H7 (cell line): ENCODE measurements around the gene DBI. TPM values are rescaled to one million over a fixed set of nuclear protein-coding genes. Genes with fewer than 3 reads are reported as not detected.
"Not testable (repeated sequence)": the region's sequence is repeated elsewhere in the genome, so short reads cannot be mapped to it uniquely, and the experiment has no call there.

Source experiments
- DNase-seq: peaks from one replicate; pipeline ENCODE4 v3.0.0; 2012
- H3K27me3 ChIP-seq: 2 replicates; pipeline ENCODE4 v1.6.0; 2011; ENCODE audit warnings: mild to moderate bottlenecking, low read length; ENCODE audit not compliant: control insufficient read depth, insufficient read depth
- H3K36me3 ChIP-seq: replicated peaks from 2 replicates; pipeline ENCODE4 v1.5.1; 2011; ENCODE audit warnings: low read length; ENCODE audit not compliant: control insufficient read depth, insufficient read depth
- H3K4me3 ChIP-seq: 2 replicates; pipeline ENCODE4 v1.5.1; 2011; ENCODE audit warnings: low read depth, mild to moderate bottlenecking, control low read depth, low read length, moderate library complexity; ENCODE audit not compliant: insufficient read depth
- total RNA-seq: library from RNA; depleted of rRNA; stranded (reverse); fragments of >200 nt; shearing (Covaris generic); gene quantifications from 2 replicates; pipeline ENCODE4 v1.2.3, GENCODE V29; 2014

The DBI gene
- total RNA-seq, 1 experiment from 2014 or later, result 94.0 TPM

DNA sequence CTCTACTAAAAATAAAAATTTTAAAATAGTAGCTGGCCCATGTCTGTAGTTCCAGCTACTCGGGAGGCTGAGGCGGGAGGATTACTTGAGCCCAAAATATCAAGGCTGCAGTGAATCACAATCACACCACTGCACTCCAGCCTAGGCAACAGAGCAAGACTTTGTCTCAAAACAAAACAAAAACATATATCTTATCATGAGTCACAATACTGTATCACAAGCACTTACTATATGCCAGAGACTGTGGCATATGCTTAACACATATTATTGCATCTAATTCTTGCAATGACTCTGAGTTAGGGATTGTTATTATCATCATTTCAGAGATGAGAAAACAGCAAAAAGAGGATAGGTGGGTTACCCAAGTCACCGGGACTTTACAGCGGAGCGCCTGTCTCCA, 35.3 kb downstream of the DBI start:
- Histone ChIP-seq H3K4me3 (no peak overlapping the region), H3K27me3 (no peaks in the 10 kb centered on the region), H3K36me3 (no peaks in the 10 kb centered on the region)
- no peak for DNase-seq

- no peaks in the 10 kb centered on the region for H3K36me3 ChIP-seq
- H3K27me3 ChIP-seq, result no peaks in the 10 kb centered on the region
- no peak for DNase-seq
- H3K4me3 ChIP-seq, result no peak overlapping the region
These were observed 36.1 kb downstream of the DBI start for GRCh38 chr2:119402645-119403560.

DNA sequence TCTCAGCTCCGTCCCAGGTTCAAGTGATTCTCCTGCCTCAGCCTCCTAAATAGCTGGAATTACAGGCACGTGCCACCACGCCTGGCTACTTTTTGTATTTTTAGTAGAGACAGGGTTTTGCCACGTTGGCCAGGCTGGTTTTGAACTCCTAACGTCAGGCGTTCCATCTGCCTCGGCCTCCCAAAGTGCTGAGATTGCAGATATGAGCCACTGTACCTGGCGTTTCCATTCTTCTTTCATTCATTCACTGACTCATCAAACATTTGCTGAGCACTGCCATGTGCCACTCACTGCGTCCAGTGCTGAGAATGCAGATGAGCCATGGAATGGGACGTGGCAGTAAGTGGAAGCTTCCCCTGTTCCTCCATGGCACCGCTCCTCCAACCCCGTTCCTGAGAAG, 36.8 kb downstream of the DBI start:
- not testable (repeated sequence) for DNase-seq

GRCh38 chr2:119405151-119405550, 38.4 kb downstream of the DBI start:
- no peaks in the 10 kb centered on the region for H3K27me3 ChIP-seq
- no peak overlapping the region for H3K4me3 ChIP-seq
- H3K36me3 ChIP-seq, result no peaks in the 10 kb centered on the region
- DNase-seq, result no peak

More for the DNA sequence above, 36.8 kb downstream of the DBI start:
- H3K27me3 ChIP-seq, H3K36me3 ChIP-seq, H3K4me3 ChIP-seq: not testable (repeated sequence)

- Histone ChIP-seq H3K27me3 (no peaks in the 10 kb centered on the region), H3K4me3 (no peak overlapping the region), H3K36me3 (no peaks in the 10 kb centered on the region)
- DNase-seq, result peak; percentile 86
These were observed 40.8 kb downstream of the DBI start for GRCh38 chr2:119407430-119408220.

- H3K36me3 ChIP-seq, result no peaks in the 10 kb centered on the region
- no peak for DNase-seq
- H3K4me3 ChIP-seq, result no peak overlapping the region
- no peaks in the 10 kb centered on the region for H3K27me3 ChIP-seq
These were observed 41.4 kb downstream of the DBI start for GRCh38 chr2:119408221-119408619.

GRCh38 chr2:119409506-119409905, 42.7 kb downstream of the DBI start:
- DNase-seq, result no peak
- H3K36me3 ChIP-seq, result no peaks in the 10 kb centered on the region
- no peak overlapping the region for H3K4me3 ChIP-seq
- no peaks in the 10 kb centered on the region for H3K27me3 ChIP-seq

DNA sequence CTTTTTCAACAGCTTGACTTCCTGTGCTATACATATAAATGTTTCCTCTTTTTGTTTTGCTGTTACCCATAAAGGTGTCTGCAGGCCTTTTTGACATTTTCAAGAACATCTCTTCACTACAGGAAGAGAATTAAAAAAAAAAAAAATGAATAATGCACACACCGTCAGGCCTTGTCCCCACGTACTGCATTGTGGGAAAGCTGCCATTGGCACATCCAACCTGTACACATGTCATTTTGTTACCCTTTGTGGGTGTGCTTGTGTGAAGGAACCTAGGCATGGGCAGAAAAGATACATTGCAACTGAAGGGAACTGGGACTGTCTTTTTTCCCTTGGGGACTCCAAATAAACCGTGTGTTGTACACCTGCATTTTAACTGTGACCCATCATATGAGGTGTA, 48.1 kb downstream of the DBI start:
- Histone ChIP-seq H3K36me3 (no peaks in the 10 kb centered on the region), H3K27me3 (no peaks in the 10 kb centered on the region), H3K4me3 (no peak overlapping the region)
- no peak for DNase-seq

DNA sequence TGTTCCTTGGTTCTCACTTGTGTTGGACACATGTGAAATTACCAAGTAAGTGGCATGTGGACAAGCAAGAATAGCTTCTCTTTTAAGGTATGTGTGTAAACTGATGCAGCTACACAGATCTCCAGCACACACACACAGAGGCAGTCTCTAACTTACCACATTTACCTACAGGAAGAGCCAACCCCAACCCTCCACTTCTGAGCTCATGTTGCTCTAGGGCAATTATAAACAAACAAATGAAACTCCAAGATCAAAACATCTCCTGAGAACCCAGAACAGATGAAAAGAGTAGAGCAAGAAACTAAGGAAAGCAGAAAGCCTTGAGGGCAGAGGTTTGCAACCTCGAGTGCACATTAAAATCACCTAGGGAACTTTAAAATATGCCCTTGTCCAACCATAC, 48.9 kb downstream of the DBI start:
- no peak for DNase-seq
- no peaks in the 10 kb centered on the region for H3K27me3 ChIP-seq
- no peak overlapping the region for H3K4me3 ChIP-seq
- H3K36me3 ChIP-seq, result no peaks in the 10 kb centered on the region

GRCh38 chr2:119416299-119416923, 49.6 kb downstream of the DBI start:
- H3K4me3 ChIP-seq, result no peak overlapping the region
- no peaks in the 10 kb centered on the region for H3K36me3 ChIP-seq
- DNase-seq, result no peak
- H3K27me3 ChIP-seq, result no peaks in the 10 kb centered on the region

- Histone ChIP-seq H3K27me3 (no peaks in the 10 kb centered on the region), H3K36me3 (no peaks in the 10 kb centered on the region), H3K4me3 (no peak overlapping the region)
- DNase-seq, result no peak
These were observed 51.1 kb downstream of the DBI start for GRCh38 chr2:119417908-119418307.

- DNase-seq, result no peak
- no peaks in the 10 kb centered on the region for H3K27me3 ChIP-seq
- H3K4me3 ChIP-seq, result no peak overlapping the region
- H3K36me3 ChIP-seq, result no peaks in the 10 kb centered on the region
These were observed 52.3 kb downstream of the DBI start for GRCh38 chr2:119419065-119419464.

GRCh38 chr2:119419803-119420508, 53.2 kb downstream of the DBI start:
- DNase-seq, result no peak
- peaks cover 1% of the 10 kb centered on the region; the same call in 1 of the 2 replicates for H3K27me3 ChIP-seq
- no peaks in the 10 kb centered on the region for H3K36me3 ChIP-seq
- H3K4me3 ChIP-seq, result no peak overlapping the region

DNA sequence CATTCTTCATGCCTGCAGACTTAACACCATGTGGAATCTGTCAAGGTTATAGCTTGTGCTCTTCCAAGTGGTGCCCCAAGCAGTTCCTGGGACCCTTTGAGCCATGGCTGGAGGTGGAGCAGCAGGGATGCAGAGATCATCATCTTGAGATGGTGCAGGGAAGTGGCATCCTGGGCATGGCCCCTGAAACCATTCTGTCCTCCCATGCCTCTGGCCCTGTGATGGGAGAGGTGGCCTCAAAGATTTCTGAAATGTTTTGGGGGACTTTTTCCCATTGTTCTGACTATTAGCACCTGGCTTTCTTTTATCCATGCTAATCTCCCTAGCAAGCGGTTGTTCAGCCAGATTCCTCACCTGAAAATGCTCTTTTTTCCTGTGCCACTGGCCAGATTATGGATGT, 54.5 kb downstream of the DBI start:
- H3K27me3 ChIP-seq, result peaks cover 1% of the 10 kb centered on the region; the same call in 1 of the 2 replicates
- no peak overlapping the region for H3K4me3 ChIP-seq
- DNase-seq, result no peak
- H3K36me3 ChIP-seq, result no peaks in the 10 kb centered on the region
